Suprapubic skin (tissue), 4 donors: ENCODE measurements around the gene SLC8A1.

ENCODE experiments used
- CTCF ChIP-seq, 2 donors: fragments of 200-600 bp in 1 of 2; fragments of 450-650 bp in 1 of 2; sonication (generic) in 1 of 2; IDR thresholded peaks; one replicate each; pipeline ENCODE4 v1.5.1; 2016 to 2019; ENCODE audit warnings: antibody characterized with exemption in 2 of 2, mild to moderate bottlenecking in 1 of 2, moderate library complexity in 1 of 2
- EP300 ChIP-seq: sonication (generic); formaldehyde crosslinking; IDR thresholded peaks from one replicate; pipeline ENCODE4 v1.6.1; 2017; ENCODE audit warnings: antibody characterized with exemption
- POLR2A ChIP-seq, 2 donors: fragments of 450-650 bp; IDR thresholded peaks; one replicate each; pipeline ENCODE4 v1.6.1; 2017; ENCODE audit warnings: antibody characterized with exemption in 2 of 2, mild to moderate bottlenecking in 2 of 2, moderate library complexity in 2 of 2
- POLR2AphosphoS5 ChIP-seq, 3 donors: sonication (generic); formaldehyde crosslinking; IDR thresholded peaks; one replicate each; pipeline ENCODE4 v1.6.1; 2017; ENCODE audit warnings: antibody characterized with exemption in 3 of 3

- no peak for TF ChIP-seq CTCF (IDR thresholded peaks at IDR 0.05)
- TF ChIP-seq POLR2A (IDR thresholded peaks at IDR 0.05): no peak
- no peak for TF ChIP-seq POLR2AphosphoS5 (IDR thresholded peaks at IDR 0.05)
- no peak for TF ChIP-seq EP300
Observed at GRCh38 chr2:40299173-40299572, 152.7 kb downstream of the SLC8A1 start.
